Choroid plexus epithelial cell (primary cell): Measurements from ENCODE around the gene POMGNT1.
A peak's percentile ranks its signal among the peaks of the same experiment; 100 is the strongest.

Experiments used
- DNase-seq: peaks from one replicate; pipeline ENCODE4 v3.0.0-alpha.2; 2010; ENCODE audit warnings: low read depth
- H3K4me3 ChIP-seq: 2 replicates; pipeline ENCODE4 v1.5.1; 2011; ENCODE audit warnings: low read depth, mild to moderate bottlenecking, control low read depth, low read length, moderate library complexity
- CTCF ChIP-seq: conservative IDR thresholded peaks from 2 replicates; pipeline ENCODE4 v1.5.1; 2011; ENCODE audit warnings: low read depth, mild to moderate bottlenecking, control low read depth, inconsistent platforms, low read length, moderate library complexity

POMGNT1 gene

DNA sequence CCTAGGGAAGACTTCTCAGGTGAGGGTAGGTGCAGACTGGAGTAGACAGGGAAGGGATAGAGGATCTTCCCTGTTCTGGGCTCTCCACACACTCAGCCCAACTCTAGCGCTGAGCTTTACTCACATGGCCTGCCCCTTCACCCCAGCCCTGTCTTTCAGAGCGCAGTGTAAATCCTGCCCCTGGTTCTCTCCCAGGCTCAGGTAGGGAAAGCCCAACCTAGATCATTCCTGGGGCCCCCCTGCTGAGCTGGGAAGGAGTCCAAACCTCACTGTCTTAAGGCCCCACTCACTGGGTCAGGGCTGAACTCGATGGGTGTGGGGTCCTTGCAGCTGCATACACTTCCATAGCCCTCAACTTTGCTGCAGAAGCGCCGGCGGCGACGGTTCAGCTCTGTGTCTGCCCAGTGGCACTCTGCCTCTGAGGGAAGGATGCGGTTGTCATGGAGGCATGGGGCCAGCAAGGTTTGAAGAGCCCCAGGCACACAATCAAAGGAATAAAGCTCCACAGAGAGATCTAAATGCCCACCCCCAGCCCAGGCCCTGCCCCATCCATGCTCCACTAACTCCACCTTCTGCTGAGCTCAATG lies 4.2 kb downstream of the POMGNT1 start:
- DNase-seq = peak; percentile 39
- H3K4me3 ChIP-seq = no peak overlapping the region
- no peak for TF ChIP-seq CTCF

DNA sequence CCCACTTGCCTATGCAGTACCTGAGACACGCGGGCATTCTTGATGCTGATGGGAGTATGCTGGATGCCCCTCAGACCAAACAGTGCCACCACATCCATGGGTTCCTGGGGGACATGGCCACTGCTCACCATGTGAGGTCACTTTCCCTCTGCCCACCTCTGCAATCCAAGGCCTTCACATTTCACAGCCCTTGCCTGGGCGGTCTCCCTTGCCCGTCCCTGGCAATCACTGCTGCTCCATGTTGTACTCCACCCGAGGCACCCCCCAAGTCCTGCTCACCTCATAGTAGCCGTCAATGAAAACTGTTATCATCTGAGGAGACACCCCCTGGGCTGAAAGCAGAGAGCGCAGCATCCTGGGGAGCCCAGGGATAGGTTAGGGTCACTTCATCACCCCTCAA lies 4.9 kb downstream of the POMGNT1 start:
- DNase-seq = no peak
- no peak for TF ChIP-seq CTCF
- H3K4me3 ChIP-seq = no peak overlapping the region

GRCh38 chr1:46192171-46192570 lies 6.1 kb downstream of the POMGNT1 start:
- no peak for TF ChIP-seq CTCF
- H3K4me3 ChIP-seq = no peak overlapping the region
- no peak for DNase-seq

DNA sequence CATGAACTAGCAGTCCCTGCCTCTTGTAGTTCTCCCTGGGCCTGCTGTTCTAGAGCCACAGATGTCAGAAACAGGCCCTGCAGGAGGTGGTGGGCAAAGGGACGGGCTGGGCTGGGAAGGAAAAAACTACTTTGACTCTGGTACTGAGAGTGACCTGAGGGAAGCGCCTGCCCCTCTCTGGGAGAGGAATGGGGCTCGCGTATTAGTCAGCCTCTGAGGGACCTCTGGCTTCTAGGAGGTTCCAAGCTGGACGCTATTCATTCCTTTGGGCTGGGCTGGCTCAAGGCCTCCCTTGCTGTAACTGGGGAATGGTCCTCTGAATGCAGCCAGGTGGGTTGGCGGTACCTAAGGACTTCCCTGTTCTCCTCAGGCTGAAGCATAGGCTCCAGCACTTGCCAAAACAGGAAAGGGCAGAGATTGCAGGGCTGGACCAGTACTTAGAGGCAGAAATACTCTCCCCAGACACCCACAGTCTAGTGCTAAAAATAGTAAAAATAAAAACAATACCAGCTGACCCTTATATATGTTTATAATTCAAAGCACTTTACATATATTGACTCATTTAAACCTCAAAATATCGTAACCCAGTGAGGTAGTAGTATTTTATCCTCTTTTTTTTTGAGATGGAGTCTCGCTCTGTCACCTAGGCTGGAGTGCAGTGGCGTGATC lies 7.1 kb downstream of the POMGNT1 start:
- no peak for TF ChIP-seq CTCF
- DNase-seq = peak; percentile 36
- H3K4me3 ChIP-seq = no peak overlapping the region

DNA sequence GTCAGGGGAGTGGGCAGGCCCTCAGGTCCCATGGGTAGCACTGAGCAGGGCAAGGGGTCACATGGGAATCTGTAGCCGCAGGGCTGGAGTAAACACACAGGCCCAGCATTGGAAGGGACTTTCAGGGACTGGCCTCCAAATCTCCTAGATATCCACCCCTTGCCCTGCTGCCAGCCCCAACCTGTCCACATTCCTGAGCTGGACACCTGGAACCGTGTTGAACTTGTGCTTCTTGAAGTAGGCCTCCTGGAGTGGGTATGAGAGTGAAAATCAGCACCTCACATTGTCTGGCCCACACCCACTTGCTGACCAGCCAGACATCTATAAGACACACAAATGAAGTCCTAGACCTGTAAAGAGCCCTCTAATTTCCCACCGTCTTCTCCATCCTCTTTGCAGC lies 7.7 kb downstream of the POMGNT1 start:
- H3K4me3 ChIP-seq = no peak overlapping the region
- no peak for TF ChIP-seq CTCF
- no peak for DNase-seq

DNA sequence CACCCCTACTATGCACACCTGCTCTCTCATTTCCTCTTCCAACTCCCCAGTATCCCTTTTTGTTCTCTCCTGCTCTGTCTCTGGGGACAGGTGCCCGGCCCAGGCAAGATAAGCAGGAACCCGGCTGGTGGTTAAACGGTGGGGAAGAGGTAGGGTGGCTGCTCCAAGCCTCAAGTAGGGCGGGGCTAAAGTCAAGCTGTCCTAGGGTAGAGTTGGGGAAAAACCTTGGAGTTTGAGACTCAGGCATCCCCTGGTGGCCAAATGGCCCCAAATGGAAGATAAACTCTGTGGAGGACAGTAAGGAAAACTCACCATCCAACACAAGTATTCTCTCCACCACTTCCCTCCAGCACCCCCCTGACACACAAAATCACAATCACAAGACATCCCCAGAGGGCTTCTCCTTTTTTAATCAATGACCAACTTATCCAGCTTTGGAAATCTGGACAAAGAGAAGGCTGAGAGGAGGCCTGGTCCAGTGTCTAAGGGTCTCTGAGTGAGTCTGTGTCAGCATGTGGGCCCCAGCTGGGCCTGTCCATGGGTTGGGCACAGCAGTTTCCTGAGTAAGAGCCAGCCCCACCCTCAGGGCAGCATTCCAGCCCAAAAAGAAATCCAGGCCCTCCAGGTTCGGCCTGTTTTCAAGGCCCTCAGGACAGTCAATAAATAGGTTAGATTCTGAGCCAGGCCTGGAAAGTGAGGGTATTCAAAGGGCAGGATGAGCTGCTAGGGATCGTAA lies 9.8 kb downstream of the POMGNT1 start:
- TF ChIP-seq CTCF = peak; percentile 28
- DNase-seq = no peak
- H3K4me3 ChIP-seq = no peak overlapping the region
